Hepatocyte (in vitro differentiated cells): ENCODE results near the gene PCDHGA8.

Experiments
- EZH2 ChIP-seq: fragments of 200-600 bp; sonication (generic); IDR thresholded peaks from 2 replicates; pipeline ENCODE4 v1.6.1; 2016; ENCODE audit warnings: antibody characterized with exemption, mild to moderate bottlenecking, borderline replicate concordance
- EZH2phosphoT487 ChIP-seq: fragments of 200-600 bp; sonication (generic); IDR thresholded peaks from one replicate; pipeline ENCODE4 v1.6.1; 2018; ENCODE audit warnings: antibody characterized with exemption, mild to moderate bottlenecking, low read depth, moderate library complexity; ENCODE audit not compliant: unreplicated experiment, severe bottlenecking
- TF ChIP-seq, protein P1 (sequence below): fragments of 200-600 bp; sonication (generic); IDR thresholded peaks from 2 replicates; pipeline ENCODE4 v1.5.1; 2016; ENCODE audit warnings: antibody characterized with exemption, mild to moderate bottlenecking; ENCODE audit not compliant: poor library complexity

DNA sequence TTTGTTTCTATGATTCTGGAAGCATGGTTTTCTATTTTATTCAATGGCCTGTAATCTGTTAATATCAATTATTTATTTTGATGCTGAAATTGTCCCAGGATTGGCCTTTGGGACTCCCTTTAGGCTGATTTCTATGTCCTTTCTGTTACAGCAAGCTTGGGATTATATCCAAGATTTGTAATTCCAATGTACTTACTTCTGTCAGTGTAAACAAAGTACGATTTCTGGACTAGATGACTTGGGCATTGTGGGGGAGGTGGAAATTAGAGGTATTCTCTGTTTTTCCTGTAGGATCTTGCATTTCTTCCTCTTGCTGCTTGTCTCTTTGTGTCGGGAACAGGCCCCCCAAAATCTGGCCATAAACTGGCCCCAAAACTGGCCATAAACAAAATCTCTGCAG is 41.6 kb downstream of the PCDHGA8 start:
- TF ChIP-seq, protein P1, sequence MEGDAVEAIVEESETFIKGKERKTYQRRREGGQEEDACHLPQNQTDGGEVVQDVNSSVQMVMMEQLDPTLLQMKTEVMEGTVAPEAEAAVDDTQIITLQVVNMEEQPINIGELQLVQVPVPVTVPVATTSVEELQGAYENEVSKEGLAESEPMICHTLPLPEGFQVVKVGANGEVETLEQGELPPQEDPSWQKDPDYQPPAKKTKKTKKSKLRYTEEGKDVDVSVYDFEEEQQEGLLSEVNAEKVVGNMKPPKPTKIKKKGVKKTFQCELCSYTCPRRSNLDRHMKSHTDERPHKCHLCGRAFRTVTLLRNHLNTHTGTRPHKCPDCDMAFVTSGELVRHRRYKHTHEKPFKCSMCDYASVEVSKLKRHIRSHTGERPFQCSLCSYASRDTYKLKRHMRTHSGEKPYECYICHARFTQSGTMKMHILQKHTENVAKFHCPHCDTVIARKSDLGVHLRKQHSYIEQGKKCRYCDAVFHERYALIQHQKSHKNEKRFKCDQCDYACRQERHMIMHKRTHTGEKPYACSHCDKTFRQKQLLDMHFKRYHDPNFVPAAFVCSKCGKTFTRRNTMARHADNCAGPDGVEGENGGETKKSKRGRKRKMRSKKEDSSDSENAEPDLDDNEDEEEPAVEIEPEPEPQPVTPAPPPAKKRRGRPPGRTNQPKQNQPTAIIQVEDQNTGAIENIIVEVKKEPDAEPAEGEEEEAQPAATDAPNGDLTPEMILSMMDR, result no peak
- TF ChIP-seq EZH2 (no peak), EZH2phosphoT487 (no peak)
